GM12878 (cell line): ENCODE measurements around the gene CIROP. TPM values are rescaled to one million over a fixed set of nuclear protein-coding genes. Genes with fewer than 3 reads are reported as not detected.

ENCODE experiments used
- ATF2 ChIP-seq: IDR thresholded peaks from 2 replicates; pipeline ENCODE4 v1.6.1; 2012; ENCODE audit warnings: low read length, inconsistent platforms
- BMI1 ChIP-seq: fragments of 450-650 bp; IDR thresholded peaks from 2 replicates; pipeline ENCODE4 v1.6.1; 2016; ENCODE audit warnings: mild to moderate bottlenecking, moderate library complexity, borderline replicate concordance
- CBX5 ChIP-seq: sonication (generic); IDR thresholded peaks from 2 replicates; pipeline ENCODE4 v1.6.1; 2016; ENCODE audit warnings: low read depth, moderate library complexity, mild to moderate bottlenecking, inconsistent platforms
- CREB1 ChIP-seq: IDR thresholded peaks from 2 replicates; pipeline ENCODE4 v1.6.1; 2012; ENCODE audit warnings: low read depth, mild to moderate bottlenecking, inconsistent platforms
- DPF2 ChIP-seq: fragments of 450-650 bp; IDR thresholded peaks from 2 replicates; pipeline ENCODE4 v1.6.1; 2017; ENCODE audit warnings: mild to moderate bottlenecking
- EED ChIP-seq: sonication (generic); IDR thresholded peaks from 2 replicates; pipeline ENCODE4 v1.6.1; 2016; ENCODE audit warnings: antibody characterized with exemption, low read depth
- EGR1 ChIP-seq, 2 experiments: IDR thresholded peaks; 1 replicate in 1 of 2; 2 replicates in 1 of 2; pipeline ENCODE4 v1.6.1; 2011 to 2012; ENCODE audit warnings: low read depth in 2 of 2, low read length in 2 of 2, borderline replicate concordance in 1 of 2, mild to moderate bottlenecking in 1 of 2, moderate library complexity in 1 of 2
- IKZF1 ChIP-seq: fragments of 450-650 bp; conservative IDR thresholded peaks from 2 replicates; pipeline ENCODE4 v1.6.1; 2017; ENCODE audit warnings: antibody characterized with exemption, mild to moderate bottlenecking
- IRF4 ChIP-seq: IDR thresholded peaks from 2 replicates; pipeline ENCODE4 v1.6.1; 2011; ENCODE audit warnings: low read depth, low read length
- NFXL1 ChIP-seq: fragments of 450-650 bp; IDR thresholded peaks from 2 replicates; pipeline ENCODE4 v1.6.1; 2017; ENCODE audit warnings: antibody characterized with exemption, mild to moderate bottlenecking, borderline replicate concordance
- NFYA ChIP-seq: IDR thresholded peaks from 2 replicates; pipeline ENCODE4 v1.6.1; 2011; ENCODE audit warnings: low read depth, mild to moderate bottlenecking, low read length, improper control_type of control experiment, borderline replicate concordance
- NR2C1 ChIP-seq: fragments of 450-650 bp; IDR thresholded peaks from 2 replicates; pipeline ENCODE4 v1.6.1; 2017; ENCODE audit warnings: antibody characterized with exemption, mild to moderate bottlenecking, moderate library complexity
- PML ChIP-seq: IDR thresholded peaks from 2 replicates; pipeline ENCODE4 v1.6.1; 2012; ENCODE audit warnings: low read length, inconsistent platforms
- POLR2A ChIP-seq: IDR thresholded peaks from 2 replicates; pipeline ENCODE4 v1.6.1; 2011; ENCODE audit warnings: low read depth, mild to moderate bottlenecking, low read length
- POLR2AphosphoS2 ChIP-seq: IDR thresholded peaks from 2 replicates; pipeline ENCODE4 v1.6.1; 2011; ENCODE audit warnings: low read depth, mild to moderate bottlenecking, low read length, improper control_type of control experiment, moderate library complexity
- REST ChIP-seq: IDR thresholded peaks from 2 replicates; pipeline ENCODE4 v1.6.1; 2012; ENCODE audit warnings: mild to moderate bottlenecking, low read depth, low read length
- SREBF2 ChIP-seq: IDR thresholded peaks from 2 replicates; pipeline ENCODE4 v1.6.1; 2012; ENCODE audit warnings: mild to moderate bottlenecking, low read length
- TBL1XR1 ChIP-seq: IDR thresholded peaks from 2 replicates; pipeline ENCODE4 v1.6.1; 2012; ENCODE audit warnings: low read depth, low read length, improper control_type of control experiment
- TCF3 ChIP-seq: IDR thresholded peaks from 2 replicates; pipeline ENCODE4 v1.6.1; 2012; ENCODE audit warnings: low read depth, mild to moderate bottlenecking, low read length, borderline replicate concordance; ENCODE audit not compliant: insufficient read depth
- USF1 ChIP-seq: IDR thresholded peaks from 2 replicates; pipeline ENCODE4 v1.6.1; 2011; ENCODE audit warnings: borderline replicate concordance, low read depth, mild to moderate bottlenecking, moderate library complexity, mixed read lengths, low read length; ENCODE audit not compliant: insufficient read depth; ENCODE audit errors: extremely low read length
- YY1 ChIP-seq: IDR thresholded peaks from 2 replicates; pipeline ENCODE4 v1.6.1; 2011; ENCODE audit warnings: low read depth, mild to moderate bottlenecking, low read length
- ZBTB11 ChIP-seq: fragments of 450-650 bp; formaldehyde crosslinking; IDR thresholded peaks from 2 replicates; pipeline ENCODE4 v1.5.0; 2022; ENCODE audit warnings: mild to moderate bottlenecking, missing genetic modification characterization
- polyA plus RNA-seq, 11 experiments: library from polyadenylated mRNA; depleted of rRNA in 4 of 11; unstranded in 6 of 11; stranded (reverse) in 5 of 11; fragments of >200 nt; fragmentation: Nextera tagmentation in 4 of 11; fragmentation: Illumina TruSeq in 1 of 11; extraction: Ambion mirVana in 4 of 11; extraction: Trizol in 1 of 11; gene quantifications; 1 replicate in 1 of 11; 2 replicates in 10 of 11; pipeline versions ENCODE4 v1.2.1 to v1.2.3, GENCODE V29; 2011 to 2016; ENCODE audit warnings: inconsistent platforms in 2 of 11, missing spikeins in 2 of 11, low read depth in 1 of 11
- total RNA-seq, 4 experiments: library from RNA; depleted of rRNA in 3 of 4; stranded (reverse); fragments of >200 nt in 3 of 4; fragmentation: Illumina TruSeq in 1 of 4; extraction: Trizol in 1 of 4; gene quantifications; 2 replicates each; pipeline versions ENCODE4 v1.2.1 to v1.2.3, GENCODE V29; 2013 to 2021

Gene CIROP
- total and polyA plus RNA-seq, 10 of the 15 experiments (the other 5 are each of a cell fraction or from before 2014, with no cell fraction given) = not detected

GRCh38 chr14:23056145-23056955, 48.4 kb downstream of the CIROP start (continued):
- TF ChIP-seq ATF2 (no peak), REST (no peak), IKZF1 (0 out of 2 replicates have a peak, but pooled peaks have one; percentile 30), NFYA (no peak), POLR2AphosphoS2 (no peak), SREBF2 (no peak), USF1 (no peak), TBL1XR1 (no peak), PML (no peak), CBX5 (no peak), IRF4 (no peak), TCF3 (no peak), EGR1 (IDR thresholded peaks at IDR 0.05; ENCODE audit: borderline replicate concordance in 1 of 2, low read depth in 2 of 2, low read length in 2 of 2) (peak in 1 of 2 experiments; percentile 72; a peak in 2 of 3 replicates), NFXL1 (no peak), ZBTB11 (CRISPR knock-in tag) (no peak), YY1 (peak; percentile 40; the same call in 1 of the 2 replicates), BMI1 (no peak), NR2C1 (no peak), CREB1 (no peak), DPF2 (no peak), POLR2A (no peak), EED (no peak)
